GM19238 (cell line): Measurements from ENCODE around the gene COL23A1.

Source experiments
- DNase-seq: peaks from one replicate; pipeline ENCODE4 v3.0.0; 2011; ENCODE audit warnings: low spot score; ENCODE audit not compliant: insufficient read length

The COL23A1 gene

DNA sequence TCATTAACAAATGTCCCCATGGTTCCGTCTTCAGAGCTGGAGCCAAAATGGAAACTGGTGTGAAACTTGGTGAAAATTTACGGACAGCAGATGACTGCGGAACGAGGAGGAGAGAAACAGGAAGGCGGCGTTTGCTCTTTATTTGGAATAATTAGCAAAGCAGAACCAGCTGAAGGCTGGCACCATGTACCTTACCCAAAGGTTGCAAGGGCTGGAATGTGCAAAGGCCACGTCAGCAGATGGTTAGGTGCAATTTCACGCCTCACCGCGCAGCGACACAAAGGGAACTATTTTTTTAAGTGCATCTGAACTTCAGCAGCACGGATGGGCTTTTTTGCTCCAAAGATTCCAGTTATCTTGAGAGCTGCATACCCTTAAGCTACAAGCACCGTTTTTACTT lies 127.4 kb downstream of the COL23A1 start:
- DNase-seq, result no peak

DNA sequence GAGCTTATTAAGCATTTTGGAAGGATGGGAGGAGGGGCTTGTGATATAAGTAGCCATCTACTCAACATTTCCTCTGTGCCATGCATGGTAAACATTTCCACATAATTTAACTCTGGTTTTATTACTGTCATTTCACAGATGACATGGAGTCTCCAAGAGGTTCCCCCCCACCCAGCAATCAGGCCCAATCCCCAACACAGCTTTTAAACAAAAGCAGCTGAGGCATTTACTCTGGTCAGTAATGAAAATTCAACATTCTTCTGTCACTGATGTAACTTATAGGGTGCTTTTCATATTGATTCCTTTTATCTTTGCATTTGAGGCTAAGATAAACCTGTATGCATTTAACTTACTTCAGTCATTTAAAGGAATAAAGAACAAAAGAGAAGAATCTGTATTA lies 128.1 kb downstream of the COL23A1 start:
- no peak for DNase-seq

DNA sequence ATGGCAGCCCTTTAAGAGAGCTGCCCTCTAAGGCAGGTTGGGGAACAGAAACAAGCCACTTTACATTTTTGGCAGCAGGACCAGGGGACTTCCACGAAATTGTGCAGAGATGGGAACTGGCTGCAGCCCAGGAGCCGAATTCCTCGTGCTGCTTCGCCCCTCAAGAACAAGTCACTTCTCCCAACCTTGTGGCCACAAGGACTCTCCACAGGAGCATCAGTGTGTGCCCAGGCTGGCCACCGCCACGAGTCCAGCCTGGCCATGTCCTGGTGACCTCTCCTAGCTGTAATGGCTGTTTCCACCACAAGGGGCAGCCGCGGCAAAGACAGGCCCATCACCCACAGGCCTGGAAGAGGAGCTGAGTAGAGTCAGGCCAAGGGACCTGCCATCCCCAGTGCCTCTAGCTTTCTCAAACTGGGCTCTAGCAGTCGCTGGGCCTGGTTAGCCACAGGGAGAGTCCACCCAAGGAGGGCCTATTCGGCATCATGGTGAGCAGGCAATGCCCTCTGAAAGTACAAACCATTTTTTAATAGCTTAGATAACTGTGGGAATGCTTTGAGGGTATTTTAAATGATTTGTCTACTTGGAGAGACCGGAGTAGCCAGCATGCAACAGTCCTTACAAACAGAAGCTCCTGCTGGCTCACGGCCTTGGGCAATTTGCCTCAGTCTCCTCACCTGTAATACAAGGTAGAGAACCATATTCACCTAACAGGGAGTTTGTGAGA lies 129.0 kb downstream of the COL23A1 start:
- DNase-seq, result peak; percentile 33

DNA sequence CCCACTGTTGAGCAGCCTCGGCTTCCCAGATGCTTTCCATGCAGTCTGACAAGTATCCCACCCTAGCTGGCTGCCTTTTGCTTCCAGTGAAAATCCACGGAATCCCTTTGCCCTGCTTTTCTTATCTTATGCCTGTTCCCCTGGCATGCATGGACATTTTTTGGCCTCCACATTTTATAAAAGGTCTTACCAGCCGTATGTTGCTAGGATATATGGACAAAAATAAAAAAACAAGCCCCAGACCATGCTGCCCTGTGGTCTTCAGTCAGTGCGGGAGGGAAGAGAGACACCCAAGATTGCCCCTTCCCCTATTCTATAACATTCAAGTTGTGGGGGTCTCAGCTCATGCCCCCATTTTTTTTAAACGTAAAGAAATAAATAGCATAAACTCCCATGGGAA lies 129.6 kb downstream of the COL23A1 start:
- DNase-seq, result no peak

DNA sequence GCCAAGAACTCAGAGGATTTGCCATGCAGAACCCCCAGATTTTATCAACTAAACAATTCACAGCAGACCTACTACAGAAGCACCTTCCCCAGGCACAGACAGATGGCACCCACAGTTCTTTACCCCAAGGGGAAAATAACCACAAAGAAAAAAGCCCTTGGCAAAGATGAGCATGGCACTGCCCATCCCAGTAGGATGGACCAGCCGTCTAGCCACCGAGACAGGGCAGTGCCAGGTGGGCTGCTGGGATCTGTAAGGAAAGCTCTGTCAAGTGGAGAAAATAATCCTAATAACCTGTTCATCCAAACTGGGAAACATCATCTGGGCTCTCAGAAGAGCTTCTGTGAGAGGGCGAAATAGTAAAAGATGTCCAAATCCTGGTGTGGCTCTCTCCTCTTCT lies 130.0 kb downstream of the COL23A1 start:
- DNase-seq, result no peak

DNA sequence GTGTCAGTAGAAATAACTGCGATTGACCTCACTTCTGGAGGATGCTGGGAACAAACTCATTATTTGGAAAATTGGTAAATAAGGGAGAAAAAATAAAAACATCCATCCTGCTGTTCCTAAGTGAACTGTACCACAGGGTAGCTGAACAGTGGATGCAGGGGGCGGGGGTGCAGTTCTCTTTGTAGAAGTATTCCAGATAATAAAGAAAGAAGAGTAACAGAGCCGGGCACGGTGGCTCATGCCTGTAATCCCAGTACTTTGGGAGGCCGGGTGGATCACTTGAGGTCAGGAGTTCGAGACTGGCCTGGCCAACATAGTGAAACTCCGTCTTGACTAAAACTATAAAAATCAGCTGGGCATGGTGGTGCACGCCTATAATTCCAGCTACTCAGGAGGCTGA lies 132.1 kb downstream of the COL23A1 start:
- DNase-seq, result no peak

DNA sequence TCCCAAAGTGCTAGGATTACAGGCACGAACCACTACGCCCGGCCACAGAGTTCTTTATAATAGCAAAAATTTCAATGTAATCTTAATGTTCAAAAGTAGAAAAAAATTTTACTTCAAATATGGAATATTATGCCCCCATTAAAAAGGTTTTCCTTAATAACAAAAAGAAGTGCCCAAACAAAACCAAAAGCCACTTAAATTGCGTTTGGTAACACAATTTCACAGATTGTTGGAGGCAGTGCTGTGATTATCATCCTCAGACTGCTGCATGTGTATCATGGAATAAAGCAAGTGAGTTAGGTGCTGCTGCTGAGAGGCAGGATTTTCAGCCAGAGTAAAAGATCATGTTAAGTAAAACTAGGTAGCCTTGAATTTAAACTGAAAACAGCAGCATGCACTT lies 132.7 kb downstream of the COL23A1 start:
- DNase-seq, result no peak

DNA sequence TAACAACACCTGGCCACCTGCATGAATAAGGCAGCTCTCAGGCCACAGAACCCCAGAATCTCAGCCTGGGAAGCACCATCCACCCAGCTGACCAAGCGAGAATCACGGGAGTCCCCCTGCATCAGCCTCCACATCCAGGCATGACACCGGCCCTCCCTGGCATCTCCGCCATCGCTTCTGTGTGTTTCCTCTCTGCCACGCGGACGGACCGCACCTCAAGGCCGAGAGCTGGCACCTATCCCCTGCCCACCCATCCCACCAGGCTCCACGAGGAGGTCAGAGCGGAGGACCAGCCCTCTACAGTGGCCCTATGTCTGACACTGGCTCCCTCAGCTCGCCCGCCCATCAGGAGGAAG lies 134.7 kb downstream of the COL23A1 start:
- DNase-seq, result no peak

DNA sequence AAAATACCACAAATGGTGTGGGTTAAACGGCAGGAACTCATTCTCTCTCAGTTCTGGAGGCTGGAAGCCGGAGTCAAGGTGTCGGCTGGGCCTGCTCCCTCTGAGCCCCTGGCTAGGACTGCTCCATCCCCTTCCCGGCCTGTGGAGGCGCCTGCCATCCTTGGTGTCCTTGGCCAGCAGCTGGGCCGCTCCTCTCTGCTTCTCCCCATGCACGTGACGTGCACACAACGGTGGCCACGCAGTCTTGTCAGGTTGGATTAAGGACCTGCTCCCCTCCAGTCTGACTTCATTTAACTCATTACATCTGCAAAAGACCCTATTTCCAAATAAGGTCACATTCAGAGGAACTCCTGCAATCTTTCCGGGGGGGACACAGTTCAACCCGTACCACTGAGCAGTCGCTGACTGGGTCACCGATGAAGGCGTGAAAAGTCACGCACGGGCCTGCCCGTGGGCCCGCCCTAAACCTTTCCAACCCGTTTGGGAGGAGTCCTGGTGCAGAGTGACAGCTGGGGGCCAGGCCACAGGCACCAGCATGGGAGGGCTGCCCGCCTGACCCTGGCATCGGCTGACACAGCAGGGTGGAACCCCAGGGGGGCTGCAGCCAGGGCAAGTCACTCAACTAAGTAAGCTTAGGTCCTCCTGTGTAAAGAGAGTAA lies 135.2 kb downstream of the COL23A1 start:
- no peak for DNase-seq

DNA sequence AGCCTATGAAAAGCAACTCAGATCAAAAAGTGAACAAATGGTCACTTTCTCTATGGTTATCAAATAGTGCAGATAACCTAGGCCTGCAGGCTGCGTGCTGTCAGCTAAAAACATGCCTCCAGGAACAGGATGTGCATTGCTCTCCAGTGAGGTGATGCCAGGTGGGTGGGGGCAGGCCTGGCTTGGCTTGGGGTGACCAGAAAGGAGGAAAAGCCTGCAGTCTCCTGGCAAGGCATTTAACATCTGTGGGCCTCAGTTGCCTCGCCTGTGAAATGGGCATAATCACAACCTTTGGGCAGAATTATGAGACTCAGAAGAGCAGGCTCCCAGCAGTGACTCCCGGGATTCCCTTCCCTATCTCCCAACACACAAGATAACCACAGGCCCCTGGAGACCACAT lies 135.9 kb downstream of the COL23A1 start:
- no peak for DNase-seq

DNA sequence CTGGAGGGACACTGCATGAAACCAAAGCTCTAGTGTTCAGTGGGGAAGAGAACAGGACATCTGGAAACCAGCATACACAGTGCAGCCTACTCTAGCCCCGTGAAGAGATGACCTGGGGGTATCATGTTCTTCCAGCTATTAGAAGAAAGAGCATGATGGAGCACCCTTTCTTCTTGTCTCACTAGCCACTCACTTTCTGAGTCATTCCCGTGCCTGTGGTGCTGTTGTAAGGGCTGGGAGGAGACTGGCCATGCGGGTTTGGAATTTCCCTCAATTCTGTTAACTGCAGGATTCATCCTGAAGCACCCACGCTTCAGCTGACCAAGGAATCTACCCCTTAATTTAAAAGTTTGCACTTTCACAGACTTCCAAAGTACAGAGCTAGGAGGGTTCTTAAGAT lies 137.0 kb downstream of the COL23A1 start:
- no peak for DNase-seq

DNA sequence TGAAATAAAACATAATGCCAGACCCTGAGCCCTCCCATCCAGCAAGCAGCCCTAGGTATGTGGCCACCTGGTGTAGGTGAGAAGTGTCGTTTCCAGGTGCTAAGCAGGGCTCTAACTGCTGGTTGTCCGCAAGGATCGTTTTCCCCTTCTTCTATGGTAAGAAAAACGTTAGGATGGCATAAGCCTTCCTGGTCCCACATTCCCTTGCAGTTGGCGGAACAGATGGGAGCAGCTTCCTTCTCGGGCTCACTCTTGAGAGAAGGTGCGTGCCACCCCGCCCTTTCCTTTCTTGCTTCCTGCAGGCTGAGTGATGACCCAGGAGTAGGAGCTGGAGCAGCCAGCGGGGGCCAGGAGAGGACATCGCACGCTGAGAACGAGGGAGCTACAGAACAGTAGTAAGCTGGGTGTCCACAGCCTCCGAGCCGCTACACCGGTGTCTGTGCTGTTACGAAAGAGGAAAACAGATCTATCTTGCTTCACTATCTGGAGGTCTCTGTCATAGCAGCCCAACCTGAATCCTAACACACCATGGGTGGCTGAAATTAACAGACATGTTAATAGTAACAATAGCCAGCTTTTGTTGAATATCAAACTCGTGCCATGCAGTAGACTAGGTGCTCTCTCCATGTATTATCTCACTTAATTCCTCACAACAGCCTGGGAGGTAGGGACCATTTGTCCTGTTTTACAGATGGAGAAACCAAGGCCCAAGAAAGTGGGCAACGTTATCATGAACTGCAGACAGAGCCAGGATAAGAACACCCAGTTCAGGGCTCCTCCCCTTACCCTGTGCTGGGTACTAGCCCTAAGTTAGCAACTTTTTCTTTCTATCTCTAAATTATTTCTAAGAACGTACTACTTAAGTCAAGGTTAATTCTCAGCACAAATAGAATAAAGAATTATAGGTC lies 139.8 kb downstream of the COL23A1 start:
- DNase-seq, result no peak

DNA sequence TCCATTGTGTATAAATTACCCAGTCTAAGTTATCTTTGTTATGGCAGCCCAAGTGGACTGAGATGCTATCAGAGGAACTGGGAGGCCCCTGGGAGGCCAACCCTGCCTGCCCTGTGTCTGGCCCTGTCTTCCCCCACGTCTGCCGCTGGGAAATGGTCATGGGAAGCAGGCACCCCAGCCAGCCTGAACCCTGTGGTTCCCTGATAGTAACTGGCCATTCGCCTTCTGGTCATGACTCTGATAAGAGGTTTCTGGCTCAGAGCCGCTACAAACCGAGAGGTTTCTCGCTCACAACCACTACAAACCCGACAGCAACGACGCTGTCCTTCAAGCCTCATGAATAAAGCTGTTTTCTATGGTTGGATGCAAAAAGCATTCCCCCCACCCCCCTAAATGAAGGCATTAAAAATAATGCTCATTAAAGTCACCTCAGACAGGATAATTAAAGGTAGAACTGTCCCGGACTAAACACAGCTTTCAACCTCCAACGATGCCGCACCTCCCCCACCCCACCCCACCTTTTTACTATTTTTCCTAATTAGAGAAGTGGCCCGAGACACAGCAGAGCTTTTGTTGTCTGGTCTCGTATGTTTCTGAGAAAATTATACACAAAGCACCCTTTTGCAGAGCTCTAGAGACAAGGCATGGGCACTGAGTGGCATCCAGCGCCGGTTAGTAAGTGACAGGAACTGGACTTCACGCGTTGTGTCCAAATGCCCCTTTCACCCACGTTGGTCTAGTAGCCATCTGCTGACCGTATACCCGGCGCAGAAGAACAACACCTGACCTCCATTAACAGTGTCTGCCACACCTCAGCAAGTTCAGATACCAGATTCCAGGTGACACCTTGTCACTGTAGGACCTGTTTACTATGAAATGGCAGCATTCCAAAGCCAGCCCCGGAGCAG lies 140.8 kb downstream of the COL23A1 start:
- DNase-seq, result no peak

DNA sequence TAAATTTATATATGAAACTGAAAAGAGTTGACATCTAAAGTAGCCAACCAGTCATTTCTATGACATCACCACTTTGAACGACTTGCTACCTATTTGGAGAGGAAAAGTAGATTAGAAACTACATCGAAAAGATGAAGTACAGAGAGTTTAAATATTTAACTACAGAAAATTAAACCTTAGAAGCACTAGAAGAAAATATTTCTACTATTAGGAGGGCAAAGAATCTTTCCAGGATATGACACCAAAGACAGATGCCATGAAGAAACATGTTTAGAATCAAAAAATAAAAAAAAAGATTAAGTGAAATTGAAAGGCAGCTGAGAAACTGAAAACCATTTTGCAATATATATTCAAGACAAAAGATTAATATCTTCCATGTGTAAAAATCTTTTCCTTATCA lies 144.7 kb downstream of the COL23A1 start:
- DNase-seq, result no peak

DNA sequence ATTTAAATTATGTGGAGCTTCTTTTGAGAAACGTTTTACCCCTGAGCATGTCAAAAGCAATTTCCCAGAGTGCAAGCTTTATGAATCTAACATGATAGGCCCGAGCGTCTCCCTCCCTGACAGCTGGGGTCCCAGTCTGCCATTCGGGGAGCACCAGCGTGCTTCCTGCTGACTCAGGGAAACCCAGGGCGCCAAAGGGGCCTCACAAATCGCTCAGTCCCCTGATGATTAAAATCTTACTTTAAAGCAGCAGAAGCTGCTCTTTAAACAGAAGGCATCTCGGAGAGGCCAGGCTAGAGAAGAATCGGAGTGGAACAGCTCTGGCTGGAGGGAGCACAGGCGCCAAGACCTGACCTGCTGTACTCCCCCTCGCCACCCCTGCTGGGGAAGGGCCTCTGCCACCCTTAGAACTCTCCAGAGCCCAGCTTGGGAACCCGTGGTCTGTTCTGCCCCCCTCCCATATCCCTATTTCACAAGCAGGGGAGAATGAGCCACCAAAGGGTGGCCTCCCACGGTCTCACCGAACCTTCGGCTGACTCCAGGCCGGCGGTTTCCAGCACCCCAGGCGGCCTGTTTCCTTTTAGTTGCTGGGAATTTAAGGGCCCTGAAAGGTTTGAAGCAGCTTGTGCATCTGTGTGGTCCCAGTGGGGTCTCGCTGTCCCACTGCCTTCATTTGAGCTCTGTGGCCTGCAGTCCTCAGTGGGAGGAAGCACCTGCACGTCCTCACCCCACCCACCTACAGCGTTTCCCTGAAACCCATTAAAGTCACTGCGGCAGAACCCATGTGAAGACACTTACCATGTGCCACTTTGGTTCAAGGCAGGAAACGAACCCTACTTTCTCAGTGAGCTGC lies 147.6 kb downstream of the COL23A1 start:
- no peak for DNase-seq

DNA sequence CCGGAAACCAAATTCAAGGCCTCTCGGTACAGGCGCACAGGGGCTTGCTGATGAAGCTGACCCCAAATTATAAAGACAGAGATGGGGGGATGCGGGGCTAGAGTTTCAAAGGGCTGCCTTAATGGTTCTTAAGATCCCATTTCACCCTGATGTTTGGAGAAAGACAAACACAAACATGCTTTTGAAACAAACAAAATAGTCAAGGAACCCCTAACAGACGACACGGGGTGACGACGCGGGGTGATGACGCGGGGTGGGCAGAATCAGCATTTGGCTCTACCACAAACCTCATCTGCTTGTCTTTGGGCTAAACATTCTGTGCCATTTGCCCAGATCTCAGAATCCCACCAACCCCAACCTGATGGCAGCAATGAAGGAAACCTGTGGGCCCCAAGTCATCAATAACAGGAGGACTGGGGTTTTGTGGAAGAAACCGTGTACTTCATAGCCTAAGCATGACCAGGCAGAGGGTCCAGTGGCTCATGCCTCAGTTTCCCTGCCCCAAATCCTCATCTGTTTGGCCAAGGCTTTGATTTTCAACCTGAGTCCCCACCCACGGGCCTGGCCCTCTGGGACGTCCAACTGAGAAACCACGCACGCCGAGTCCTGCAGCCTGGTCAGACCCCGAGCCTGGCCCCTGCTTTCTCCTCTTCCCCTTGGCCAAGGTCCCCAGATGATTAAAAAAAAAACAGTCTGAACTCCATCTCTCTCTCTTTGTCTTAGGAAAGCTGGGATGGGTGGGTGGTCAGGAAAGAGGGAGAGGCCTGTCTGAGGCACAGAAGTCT lies 148.5 kb downstream of the COL23A1 start:
- no peak for DNase-seq

DNA sequence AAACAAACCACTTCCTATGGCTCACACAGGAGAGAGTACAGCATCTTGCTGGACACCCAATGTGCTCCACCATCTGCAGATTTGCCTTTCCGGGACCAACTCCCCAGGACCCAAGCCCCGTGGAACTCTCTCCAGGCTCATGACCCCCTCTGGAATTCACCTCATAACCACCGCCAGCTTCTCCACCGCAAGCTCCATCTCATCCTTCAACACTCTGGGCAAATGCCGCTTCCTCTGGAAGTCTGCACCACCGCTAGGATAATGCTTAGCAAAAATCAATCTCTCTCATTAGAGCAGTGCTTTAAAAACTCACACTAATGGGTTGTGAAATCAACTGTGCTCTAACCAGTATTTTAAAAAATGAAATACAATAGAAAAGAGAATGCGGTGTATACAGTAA lies 150.0 kb downstream of the COL23A1 start:
- no peak for DNase-seq

DNA sequence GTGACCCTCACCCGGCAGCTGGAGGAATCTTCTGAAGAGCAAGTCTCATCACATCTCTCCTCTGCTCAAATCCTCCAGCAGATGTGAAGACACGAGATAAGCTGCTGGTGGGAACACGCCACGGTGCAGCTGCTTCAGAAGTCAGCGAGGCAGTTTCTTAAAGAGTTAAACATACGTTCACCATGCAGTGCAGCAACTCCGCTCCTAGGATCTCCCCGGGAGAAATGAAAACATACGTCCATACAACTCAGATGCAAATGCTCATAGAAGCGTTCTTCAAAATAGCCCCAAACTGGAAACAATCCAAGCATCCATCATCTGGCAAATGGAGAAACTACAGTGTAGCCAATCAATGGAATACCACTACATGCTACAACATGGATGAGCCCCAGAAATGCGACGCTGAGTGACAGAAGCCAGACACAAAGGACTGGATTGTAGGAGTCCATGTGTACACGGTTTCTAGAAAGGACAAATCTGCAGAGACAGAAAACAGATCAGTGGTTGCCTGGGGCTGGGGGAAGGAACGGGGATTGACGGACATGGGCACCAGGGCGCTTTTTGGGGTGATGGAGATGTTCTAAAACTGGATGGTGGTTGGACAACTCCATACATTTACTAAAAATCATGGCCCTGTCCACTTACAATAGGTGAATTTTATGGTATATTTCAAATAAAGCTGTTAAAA lies 150.6 kb downstream of the COL23A1 start:
- DNase-seq, result no peak

DNA sequence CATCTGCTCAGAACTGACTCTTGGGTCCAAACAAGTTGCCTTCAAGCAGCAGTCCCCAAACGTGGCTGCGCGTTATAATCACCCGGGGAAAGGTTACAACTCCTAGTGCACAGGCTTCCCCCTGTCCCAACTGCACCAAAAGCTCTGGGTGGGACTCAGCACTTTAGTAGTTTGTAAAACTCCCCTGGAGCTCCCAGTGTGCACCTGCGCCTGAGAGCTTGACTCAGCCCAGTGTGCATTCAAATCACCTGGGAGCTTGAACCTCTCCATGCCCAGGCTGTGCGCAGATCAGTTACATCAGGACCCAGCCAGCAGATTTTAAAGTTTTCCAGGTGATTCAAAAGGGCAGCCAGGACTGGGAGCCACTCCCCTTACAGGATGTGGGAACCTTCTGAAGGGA lies 151.4 kb downstream of the COL23A1 start:
- DNase-seq, result no peak
